Muscle layer of colon (tissue), 2 donors: ENCODE measurements around the gene NUP160.
"Not testable (repeated sequence)": the region's sequence is repeated elsewhere in the genome, so short reads cannot be mapped to it uniquely, and the experiment has no call there.

Experiments used
- H3K27ac ChIP-seq: one replicate; pipeline ENCODE4 v1.7.0; 2013; ENCODE audit warnings: low read depth, mild to moderate bottlenecking, low read length, moderate library complexity
- H3K27me3 ChIP-seq, 2 donors: one replicate each; pipeline ENCODE4 v1.7.0; 2013; ENCODE audit warnings: low read length in 2 of 2, mild to moderate bottlenecking in 2 of 2; ENCODE audit not compliant: insufficient read depth in 2 of 2, control insufficient read depth in 1 of 2
- H3K36me3 ChIP-seq: one replicate; pipeline ENCODE4 v1.7.0; 2013; ENCODE audit warnings: mild to moderate bottlenecking, low read length; ENCODE audit not compliant: insufficient read depth
- H3K4me1 ChIP-seq: one replicate; pipeline ENCODE4 v1.7.0; 2013; ENCODE audit warnings: mild to moderate bottlenecking, low read length; ENCODE audit not compliant: insufficient read depth
- H3K4me3 ChIP-seq, 2 donors: one replicate each; pipeline ENCODE4 v1.7.0; 2013; ENCODE audit warnings: low read length in 2 of 2, low read depth in 1 of 2, mild to moderate bottlenecking in 1 of 2, moderate library complexity in 1 of 2
- H3K9ac ChIP-seq: one replicate; pipeline ENCODE4 v1.7.0; 2013; ENCODE audit warnings: low read length
- H3K9me3 ChIP-seq: one replicate; pipeline ENCODE4 v1.7.0; 2013; ENCODE audit warnings: mild to moderate bottlenecking, low read length
- donor health status: abdominal sarcoma.
- donor health status: Adenocarcinoma of cecum.

Gene NUP160

DNA sequence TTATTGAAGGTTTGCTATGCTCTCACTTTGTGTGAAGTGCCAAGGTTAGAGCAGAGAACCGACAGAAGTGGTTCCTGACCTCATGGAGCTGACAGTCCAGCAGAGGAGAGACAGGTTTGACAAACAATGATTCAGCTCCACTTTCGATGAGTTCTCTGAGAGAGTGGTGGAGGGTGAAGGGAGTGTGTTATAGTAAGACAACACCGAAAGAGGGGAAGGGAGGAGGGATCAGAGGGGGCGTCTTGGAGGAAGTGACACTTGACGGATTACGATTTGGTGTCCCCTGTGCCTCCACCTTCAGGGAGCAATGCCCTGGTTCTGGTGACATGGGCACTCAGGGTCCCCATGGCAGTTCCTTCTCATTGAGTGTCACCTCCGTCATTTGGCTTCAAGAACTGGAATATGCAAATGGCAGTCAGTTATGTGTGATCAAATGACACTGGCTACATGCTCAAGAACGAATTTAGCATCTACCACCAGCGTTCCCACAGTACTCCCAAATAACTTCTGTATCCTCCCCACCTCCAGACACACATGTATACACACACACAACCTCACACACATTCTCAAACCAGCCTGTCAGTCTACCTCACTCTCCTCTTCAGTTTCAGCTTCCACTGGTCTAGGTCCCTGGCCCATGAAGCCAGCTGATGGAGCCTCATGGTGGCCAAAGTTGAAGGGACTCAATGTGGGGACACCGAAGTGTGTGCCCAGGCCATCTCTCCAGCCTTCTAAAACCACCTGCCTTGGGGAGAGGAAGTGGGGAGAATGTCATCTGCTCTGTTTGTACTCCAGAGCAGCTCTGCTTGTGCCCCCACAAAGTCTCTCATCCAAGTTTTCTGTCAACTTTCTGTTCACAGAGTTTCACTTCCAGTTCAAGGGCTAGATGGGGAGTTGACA, 31.4 kb upstream of the NUP160 start:
- H3K27ac ChIP-seq = no peak overlapping the region
- no peaks in the 10 kb centered on the region for H3K4me1 ChIP-seq
- H3K9me3 ChIP-seq = no peaks in the 10 kb centered on the region
- H3K4me3 ChIP-seq = no peak overlapping the region
- no peak overlapping the region for H3K9ac ChIP-seq
- no peaks in the 10 kb centered on the region for H3K36me3 ChIP-seq
- H3K27me3 ChIP-seq = no peaks in the 10 kb centered on the region

DNA sequence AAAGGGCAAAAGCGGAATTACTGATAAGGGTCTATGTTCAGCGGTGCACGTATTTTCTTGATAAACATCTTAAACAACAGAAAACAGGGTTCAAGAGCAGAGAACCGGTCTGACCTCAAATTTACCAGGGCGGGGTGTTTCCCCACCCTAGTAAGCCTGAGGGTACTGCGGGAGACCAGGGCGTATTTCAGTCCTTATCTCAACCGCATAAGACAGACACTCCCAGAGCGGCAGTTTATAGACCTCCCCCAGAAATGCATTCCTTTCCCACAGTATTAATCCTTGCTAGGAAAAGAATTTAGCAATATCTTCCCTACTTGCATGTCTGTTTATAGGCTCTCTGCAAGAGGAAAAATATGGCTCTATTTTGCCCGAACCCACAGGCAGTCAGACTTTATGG, 27.7 kb upstream of the NUP160 start:
- H3K9me3 ChIP-seq, H3K36me3 ChIP-seq, H3K4me3 ChIP-seq, H3K4me1 ChIP-seq, H3K27me3 ChIP-seq, H3K9ac ChIP-seq, H3K27ac ChIP-seq: not testable (repeated sequence)

DNA sequence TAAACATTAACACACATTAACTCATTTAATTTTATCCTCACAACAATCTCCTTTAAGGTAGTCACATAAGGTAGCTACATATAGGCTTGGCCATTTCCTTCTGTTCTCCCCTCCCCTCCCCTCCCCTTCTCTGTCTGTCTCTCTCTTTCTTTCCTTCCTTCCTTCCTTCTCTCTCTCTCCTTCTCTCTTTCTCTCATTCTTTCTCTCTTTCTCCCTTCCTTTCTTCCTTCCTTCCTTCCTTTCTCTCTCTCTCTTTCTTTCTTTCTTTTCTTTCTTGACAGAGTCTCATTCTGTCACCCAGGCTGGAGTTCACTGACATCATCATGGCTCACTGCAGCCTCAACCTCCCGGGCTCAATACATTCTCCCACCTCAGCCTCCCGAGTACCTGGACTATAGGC, 22.3 kb upstream of the NUP160 start:
- no peaks in the 10 kb centered on the region for H3K9me3 ChIP-seq
- H3K4me3 ChIP-seq = no peak overlapping the region
- no peaks in the 10 kb centered on the region for H3K36me3 ChIP-seq
- H3K9ac ChIP-seq = no peak overlapping the region
- no peaks in the 10 kb centered on the region for H3K4me1 ChIP-seq
- H3K27ac ChIP-seq = no peak overlapping the region
- H3K27me3 ChIP-seq = no peaks in the 10 kb centered on the region

DNA sequence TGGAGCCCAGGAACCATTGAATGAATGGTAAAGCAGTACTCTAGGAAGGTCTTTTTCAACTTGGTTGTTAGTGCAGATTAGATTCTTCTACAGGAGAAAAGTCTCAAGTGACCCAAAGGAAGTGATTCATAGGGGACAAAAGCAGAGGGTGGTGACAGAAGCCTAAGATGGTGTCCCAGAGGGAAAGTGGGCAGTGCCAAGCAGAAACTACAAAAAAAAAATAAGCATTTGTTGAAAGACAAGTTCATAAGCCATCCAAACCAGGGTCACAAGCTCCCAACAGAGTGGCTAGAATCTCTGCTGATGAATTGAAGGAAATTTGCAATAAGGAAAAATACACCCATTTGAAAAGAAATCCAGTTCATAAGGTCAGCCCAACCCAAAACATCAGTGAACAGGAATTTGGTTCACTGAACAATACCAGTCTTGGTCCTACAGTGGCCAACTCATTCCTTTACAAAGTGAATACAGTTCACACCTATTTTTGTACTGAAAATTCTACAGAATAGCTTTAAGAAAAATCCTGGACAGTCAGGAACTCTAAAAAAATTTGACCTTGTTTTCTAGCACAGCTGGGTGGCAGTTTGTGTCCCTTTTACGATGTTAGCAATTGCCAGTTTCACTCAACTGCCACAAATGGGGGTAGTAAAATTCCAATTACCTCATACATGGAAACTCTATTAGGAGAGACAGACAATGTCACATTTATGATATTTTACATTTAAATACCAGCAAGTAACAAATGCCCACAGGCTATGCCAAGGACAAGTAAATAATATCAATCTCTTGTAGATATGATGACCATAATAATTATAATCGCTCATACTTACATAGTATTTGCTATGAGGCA, 21.6 kb upstream of the NUP160 start:
- Histone ChIP-seq H3K4me1 (no peaks in the 10 kb centered on the region), H3K9ac (no peak overlapping the region), H3K27ac (no peak overlapping the region), H3K36me3 (no peaks in the 10 kb centered on the region), H3K27me3 (no peaks in the 10 kb centered on the region), H3K4me3 (no peak overlapping the region), H3K9me3 (no peaks in the 10 kb centered on the region)

DNA sequence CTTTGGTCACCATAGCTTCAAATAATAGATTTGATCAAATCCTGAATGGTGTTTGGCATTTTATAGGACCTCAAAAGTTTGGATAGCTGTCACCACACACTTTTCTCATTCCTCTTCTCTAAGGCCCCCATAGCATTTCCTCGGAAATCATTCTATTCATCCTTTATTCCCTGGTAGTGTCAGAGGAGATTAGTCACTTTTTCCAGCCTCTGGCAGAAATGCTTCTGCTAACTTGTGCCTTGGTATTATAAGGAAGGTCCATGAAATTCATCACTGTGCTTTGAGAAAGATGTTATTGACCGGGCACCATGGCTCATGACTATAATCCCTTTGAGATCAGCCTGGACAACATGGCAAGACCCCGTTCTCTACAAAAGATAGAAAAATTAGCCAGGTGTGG, 19.7 kb upstream of the NUP160 start:
- no peaks in the 10 kb centered on the region for H3K36me3 ChIP-seq
- peaks cover 8% of the 10 kb centered on the region for H3K4me1 ChIP-seq
- no peaks in the 10 kb centered on the region for H3K27me3 ChIP-seq
- no peak overlapping the region for H3K4me3 ChIP-seq
- no peaks in the 10 kb centered on the region for H3K9me3 ChIP-seq
- H3K27ac ChIP-seq = no peak overlapping the region
- H3K9ac ChIP-seq = no peak overlapping the region

DNA sequence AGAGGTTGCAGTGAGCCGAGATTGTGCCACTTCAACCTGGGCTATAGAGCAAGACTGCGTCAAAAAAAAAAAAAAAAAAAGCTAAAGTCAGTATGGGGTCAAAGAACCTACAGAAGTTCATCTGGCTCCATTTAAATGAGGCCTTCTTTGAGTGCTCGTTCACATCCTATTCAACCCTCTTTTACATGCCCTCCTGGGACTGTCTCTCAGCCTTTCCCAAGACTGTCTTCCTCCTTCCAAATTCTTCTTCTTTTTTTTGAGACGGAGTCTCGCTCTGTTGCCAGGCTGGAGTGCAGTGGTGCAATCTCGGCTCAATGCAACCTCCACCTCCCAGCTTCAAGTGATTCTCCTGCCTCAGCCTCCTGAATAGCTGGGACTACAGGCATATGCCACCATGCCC, 18.7 kb upstream of the NUP160 start:
- H3K27me3 ChIP-seq, H3K9ac ChIP-seq, H3K4me3 ChIP-seq, H3K27ac ChIP-seq, H3K9me3 ChIP-seq, H3K4me1 ChIP-seq, H3K36me3 ChIP-seq: not testable (repeated sequence)

DNA sequence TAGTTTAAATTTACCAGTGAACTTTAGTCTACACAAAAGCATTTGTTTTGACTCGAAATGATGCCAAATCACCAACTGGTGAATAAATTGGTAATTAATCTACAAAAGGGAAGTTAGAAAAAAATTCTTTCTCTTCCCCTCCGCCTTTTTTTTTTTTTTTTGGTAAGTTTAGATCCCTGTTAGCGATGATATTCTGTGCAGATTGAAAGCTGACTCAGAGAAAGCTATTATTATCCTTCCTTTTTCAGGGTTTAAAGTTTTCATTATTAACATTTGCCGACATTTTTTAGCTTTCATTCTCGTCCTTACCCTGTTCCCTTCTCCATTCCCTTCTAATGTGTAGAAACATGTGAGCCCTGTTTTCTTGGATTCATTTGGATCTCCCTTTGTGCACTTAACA, 16.8 kb upstream of the NUP160 start:
- H3K4me3 ChIP-seq = no peak overlapping the region
- H3K9me3 ChIP-seq = no peaks in the 10 kb centered on the region
- no peaks in the 10 kb centered on the region for H3K36me3 ChIP-seq
- no peak overlapping the region for H3K27ac ChIP-seq
- H3K4me1 ChIP-seq = peaks cover 8% of the 10 kb centered on the region
- no peaks in the 10 kb centered on the region for H3K27me3 ChIP-seq
- H3K9ac ChIP-seq = no peak overlapping the region

DNA sequence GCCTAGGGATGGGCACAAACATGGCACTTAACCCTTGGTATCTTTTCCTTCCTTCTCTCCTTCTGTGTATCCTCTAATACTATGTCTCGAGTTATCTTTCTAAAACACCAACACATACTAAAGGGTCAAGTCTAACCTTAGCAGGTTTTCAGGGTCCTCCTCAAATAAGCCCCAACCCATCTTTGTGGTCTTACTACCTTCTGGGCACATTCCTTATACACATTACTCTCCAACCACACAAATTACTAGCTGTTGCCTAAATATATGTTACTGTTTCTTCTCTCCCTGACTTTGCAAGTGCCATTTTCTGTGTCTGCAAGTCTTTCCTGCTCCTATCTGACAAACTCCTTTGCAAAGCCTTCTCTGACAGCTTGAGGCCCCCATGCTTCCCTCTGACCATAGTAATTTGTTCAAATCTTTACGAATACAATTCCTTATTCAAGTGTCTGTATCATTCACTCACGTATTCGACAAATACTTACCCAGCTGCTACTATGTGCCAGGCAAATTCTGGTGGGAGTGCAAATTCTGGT, 15.8 kb upstream of the NUP160 start:
- Histone ChIP-seq H3K9ac (no peak overlapping the region), H3K9me3 (no peaks in the 10 kb centered on the region), H3K36me3 (no peaks in the 10 kb centered on the region), H3K27ac (no peak overlapping the region), H3K27me3 (no peaks in the 10 kb centered on the region), H3K4me1 (peaks cover 8% of the 10 kb centered on the region), H3K4me3 (no peak overlapping the region)

DNA sequence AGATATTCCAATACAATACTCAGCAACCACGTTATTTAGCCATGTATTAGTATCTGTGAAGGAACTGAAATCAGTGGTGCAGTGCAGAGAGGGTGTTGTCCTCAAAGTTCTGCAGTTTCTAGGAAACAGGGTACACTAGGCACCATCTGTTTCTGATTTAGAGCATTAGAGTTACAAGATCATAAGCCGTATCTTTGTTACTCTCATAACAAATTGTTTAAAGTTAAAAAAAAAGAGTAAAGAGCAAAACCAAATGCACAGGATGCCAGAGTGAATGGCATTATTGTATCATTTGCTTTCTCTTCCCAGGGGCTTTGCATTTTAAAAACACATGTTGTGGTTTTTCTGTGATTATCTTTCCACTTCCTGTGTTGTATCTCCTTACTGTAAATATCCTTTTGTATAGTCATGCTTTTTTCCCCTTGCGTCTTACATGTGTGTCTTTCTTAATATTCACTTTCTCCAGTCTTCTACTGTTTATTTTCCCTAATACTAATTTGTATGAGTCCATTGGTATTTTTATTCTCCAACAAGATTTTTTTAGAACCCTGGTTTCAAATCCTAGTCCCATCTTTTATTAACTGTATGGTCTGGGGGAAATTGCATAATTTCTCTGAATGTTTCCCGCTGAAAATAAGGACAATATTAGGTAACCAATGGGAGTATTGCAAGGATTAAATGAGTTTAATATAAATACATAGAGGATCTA, 15.2 kb upstream of the NUP160 start:
- peaks cover 10% of the 10 kb centered on the region for H3K4me1 ChIP-seq
- H3K9me3 ChIP-seq = no peaks in the 10 kb centered on the region
- no peaks in the 10 kb centered on the region for H3K27me3 ChIP-seq
- H3K27ac ChIP-seq = peak overlapping the region; percentile 14
- no peak overlapping the region for H3K9ac ChIP-seq
- H3K36me3 ChIP-seq = no peaks in the 10 kb centered on the region
- H3K4me3 ChIP-seq = no peak overlapping the region

DNA sequence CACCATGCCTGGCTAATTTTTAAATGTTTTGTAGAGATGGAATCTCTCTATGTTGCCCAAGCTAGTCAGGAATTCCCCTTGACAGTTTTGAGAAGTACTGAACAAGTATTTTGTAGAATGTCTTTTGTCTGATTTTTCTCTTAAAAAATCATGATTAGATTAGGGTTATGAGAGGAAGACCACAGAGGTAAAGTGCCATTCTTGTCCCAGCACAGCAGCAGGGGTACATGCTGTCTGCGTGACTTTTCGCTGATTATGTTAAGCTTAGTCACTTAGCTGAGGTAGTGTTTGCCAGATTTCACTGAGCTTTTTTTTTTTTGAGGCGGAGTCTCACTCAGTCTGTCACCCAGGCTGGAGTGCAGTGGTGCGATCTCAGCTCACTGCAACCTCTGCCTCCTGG, 13.6 kb upstream of the NUP160 start:
- no peaks in the 10 kb centered on the region for H3K9me3 ChIP-seq
- no peaks in the 10 kb centered on the region for H3K36me3 ChIP-seq
- H3K9ac ChIP-seq = no peak overlapping the region
- H3K27ac ChIP-seq = no peak overlapping the region
- H3K27me3 ChIP-seq = no peaks in the 10 kb centered on the region
- peaks cover 16% of the 10 kb centered on the region for H3K4me1 ChIP-seq
- no peak overlapping the region for H3K4me3 ChIP-seq

DNA sequence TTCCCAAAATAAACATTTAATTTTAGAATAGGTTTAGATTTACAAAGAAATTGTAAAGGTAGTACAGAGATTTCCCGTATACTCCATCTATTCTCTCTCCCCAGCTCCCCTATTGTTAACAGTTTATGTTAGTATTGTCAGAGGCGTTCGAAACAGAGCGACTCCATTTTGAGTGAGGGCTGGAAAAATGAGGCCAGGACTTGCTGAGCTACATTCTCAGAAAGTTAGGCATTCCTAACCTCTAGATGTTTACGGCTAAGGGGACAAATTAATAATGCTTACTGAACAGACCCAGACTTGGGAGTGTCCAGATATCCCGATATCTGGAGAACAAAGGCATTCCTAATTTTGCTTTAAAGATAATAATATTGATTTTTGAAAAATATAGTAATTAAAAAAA, 12.4 kb upstream of the NUP160 start:
- Histone ChIP-seq H3K36me3 (no peaks in the 10 kb centered on the region), H3K27me3 (no peaks in the 10 kb centered on the region), H3K4me3 (no peak overlapping the region), H3K9me3 (no peaks in the 10 kb centered on the region), H3K27ac (no peak overlapping the region), H3K9ac (no peak overlapping the region), H3K4me1 (peaks cover 16% of the 10 kb centered on the region)
